Ureter (tissue), 1 donor: ENCODE measurements around the gene TCTN3. TPM values are rescaled to one million over a fixed set of nuclear protein-coding genes. Genes with fewer than 3 reads are reported as not detected.
"Not testable (repeated sequence)": the region's sequence is repeated elsewhere in the genome, so short reads cannot be mapped to it uniquely, and the experiment has no call there.

Source experiments
- DNase-seq: peaks from one replicate; pipeline ENCODE4 v3.0.0-alpha.2; 2020; ENCODE audit warnings: low spot score
- total RNA-seq: library from RNA; stranded (reverse); gene quantifications from one replicate; pipeline ENCODE4 v1.2.4, GENCODE V29; 2023
- donor health status: DM: yes; HTN: yes; CAD: no.

TCTN3 gene, protein sequence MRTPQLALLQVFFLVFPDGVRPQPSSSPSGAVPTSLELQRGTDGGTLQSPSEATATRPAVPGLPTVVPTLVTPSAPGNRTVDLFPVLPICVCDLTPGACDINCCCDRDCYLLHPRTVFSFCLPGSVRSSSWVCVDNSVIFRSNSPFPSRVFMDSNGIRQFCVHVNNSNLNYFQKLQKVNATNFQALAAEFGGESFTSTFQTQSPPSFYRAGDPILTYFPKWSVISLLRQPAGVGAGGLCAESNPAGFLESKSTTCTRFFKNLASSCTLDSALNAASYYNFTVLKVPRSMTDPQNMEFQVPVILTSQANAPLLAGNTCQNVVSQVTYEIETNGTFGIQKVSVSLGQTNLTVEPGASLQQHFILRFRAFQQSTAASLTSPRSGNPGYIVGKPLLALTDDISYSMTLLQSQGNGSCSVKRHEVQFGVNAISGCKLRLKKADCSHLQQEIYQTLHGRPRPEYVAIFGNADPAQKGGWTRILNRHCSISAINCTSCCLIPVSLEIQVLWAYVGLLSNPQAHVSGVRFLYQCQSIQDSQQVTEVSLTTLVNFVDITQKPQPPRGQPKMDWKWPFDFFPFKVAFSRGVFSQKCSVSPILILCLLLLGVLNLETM
- total RNA-seq, result 53.8 TPM

DNA sequence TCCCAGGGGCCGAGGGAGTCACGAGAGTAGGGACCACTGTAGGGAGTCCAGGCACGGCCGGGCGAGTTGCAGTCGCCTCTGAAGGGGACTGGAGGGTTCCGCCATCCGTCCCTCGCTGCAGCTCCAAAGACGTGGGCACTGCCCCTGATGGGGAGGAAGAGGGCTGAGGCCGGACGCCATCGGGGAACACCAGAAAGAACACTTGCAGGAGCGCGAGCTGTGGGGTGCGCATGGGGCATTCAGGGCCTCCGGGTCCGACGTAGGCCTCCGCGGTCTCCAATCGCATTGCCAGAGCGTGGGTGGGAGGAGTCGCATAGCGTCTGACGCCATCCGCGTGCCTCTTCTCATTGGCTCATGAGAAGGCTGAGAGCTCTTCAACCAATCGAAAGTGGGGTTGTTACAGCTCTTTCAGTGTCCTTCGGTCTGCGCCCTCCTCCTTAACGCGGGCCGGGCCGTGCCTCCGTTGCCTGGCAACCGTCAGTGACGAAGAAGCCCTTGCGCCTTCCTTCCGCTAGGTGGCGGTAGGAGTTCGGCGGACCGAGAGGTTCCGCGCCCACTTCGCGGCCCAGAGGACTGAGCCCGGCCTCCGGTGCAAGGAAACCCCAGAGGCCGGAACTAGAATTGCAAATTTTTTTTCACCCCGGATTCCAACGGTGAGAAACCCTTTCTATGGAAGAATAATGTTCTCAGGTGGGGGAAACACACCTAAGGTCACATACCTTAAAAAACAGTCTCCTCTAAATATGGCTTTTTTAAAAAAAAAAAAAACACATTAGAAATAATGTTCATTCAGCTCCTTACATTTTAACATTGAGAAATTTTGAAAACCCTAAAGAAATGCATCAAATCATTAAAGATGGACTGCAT lies at the start of gene TCTN3:
Gene TCTN3 (minus strand): TSS at position 260 of the 867 bp plus-strand sequence. CDS start 28 bp downstream, at position 232.
- DNase-seq, result peak; percentile 97

DNA sequence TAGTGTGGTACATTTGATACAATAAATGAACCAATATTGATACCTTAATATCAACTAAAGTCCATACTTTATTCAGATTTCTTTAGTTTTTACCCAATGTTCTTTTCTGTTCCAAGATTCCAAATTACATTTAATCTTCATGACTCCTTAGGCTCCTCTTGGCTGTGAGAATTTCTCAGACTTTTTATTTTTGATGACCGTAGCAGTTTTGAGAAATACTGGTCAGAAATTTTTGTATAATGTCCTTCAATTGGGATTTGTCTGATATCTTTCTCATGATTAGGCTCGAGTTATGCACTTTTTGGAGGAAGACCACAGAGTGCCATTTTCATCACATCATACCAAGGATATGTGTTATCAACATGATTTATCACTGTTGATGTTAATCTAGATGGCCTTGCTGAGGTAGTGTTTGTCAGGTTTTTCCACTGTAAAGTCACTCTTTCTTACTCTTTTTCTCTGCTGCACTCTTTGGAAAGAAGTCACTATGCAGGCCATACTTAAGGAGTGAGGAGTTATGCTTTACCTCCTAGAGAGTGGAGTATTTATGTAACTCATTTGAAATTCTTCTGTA lies 49.3 kb upstream of the TCTN3 start:
- DNase-seq, result no peak

DNA sequence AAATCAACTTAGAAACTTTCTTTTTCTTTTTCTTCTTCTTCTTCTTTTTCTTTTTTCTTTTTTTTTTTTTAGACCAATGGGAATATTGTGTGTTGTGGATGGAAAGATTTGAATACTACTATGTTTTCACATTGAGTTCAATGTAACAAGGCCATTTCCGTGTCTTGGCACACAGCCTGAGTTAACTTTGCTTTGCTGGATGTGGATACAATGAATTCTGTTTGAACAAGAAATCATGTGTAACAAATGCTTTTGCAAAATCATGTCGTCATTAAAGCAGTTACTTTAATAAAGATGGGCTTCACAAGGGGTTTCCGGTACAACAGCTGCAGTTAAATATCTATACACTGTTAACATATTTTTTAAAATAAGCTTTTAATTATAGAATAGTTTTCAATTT lies 48.8 kb upstream of the TCTN3 start:
- peak; percentile 54 for DNase-seq

DNA sequence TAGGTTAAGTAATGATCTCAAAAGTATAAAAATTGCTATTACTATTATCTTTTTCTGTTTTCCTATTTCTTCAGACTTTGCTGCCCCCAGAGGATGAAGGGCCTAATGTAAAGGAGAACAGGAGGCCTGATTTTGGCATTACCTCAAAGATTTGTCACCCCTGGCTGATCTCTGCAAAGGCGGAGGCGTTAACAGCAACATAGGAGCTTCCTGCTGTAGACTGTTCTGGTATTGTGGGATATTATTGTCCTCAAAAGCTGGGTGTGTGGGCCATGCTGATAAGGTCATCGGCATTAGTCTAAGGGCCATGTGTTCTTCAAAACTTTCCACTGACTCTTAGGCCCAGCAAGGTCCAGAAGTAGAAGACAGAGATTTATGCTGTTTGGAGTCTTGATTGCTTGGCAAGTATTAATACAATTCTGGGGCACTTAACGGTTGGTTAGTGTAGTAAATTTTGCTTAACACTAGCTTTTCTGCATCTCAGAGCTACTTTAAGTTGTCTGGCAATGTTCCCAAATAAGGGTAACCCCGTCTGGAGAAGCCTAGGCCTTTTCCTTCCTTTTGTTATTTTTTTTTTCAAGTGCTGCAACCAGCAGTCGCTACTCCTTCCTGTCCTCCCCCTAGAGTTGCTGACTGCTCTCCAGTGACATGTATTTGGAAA lies 48.2 kb upstream of the TCTN3 start:
- DNase-seq, result no peak

DNA sequence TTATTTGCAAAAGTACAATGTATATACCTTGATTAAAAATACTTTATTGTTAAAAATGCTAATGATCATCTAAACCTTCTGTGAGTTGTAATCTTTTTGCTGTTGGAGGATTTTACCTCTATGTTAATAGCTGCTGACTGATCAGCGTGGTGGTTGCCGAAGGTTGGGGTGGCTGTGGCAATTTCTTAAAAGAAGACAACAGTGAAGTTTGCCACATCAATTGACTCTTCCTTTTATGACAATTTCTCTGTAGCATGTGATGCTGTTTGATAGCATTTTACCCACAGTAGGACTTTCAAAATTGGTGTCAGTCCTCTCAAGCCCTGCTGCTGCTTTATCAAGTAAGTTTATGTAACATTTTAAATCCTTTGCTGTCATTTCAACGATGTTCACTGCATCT lies 45.3 kb upstream of the TCTN3 start:
- no peak for DNase-seq

DNA sequence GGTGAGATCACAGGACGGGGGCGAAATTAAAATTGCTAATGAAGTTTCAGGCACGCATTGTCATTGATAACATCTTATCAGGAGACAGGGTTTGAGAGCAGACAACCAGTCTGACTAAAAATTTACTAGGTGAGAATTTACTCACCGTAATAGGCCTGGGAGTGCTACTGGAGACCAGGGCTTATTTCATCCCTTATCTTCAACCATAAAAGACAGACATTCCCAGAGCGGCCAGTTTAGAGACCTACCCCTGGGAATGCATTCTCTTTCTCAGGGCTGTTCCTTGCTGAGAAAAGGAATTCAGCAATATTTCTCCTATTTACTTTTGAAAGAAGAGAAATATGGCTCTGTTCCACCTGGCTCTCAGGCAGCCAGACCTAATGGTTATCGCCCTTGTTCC lies 39.2 kb upstream of the TCTN3 start:
- not testable (repeated sequence) for DNase-seq

DNA sequence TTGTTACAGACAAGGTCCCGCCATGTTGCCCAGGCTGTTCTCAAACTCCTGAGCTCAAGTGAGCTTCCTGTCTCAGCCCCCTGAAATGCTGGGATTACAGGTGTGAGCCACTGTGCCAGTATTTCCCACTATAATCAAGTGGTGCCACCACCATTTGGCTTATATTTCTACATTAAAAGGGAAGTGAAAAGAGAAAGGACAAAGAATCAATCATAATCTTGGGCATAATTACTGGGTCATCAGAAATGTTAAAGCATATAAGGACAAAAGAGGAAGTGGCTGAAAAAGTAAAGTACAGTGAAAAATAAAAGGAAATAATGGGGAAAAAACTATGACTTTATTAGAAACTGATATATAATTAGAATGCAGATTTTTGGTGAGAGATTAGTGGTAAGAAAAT lies 36.5 kb upstream of the TCTN3 start:
- DNase-seq, result no peak

DNA sequence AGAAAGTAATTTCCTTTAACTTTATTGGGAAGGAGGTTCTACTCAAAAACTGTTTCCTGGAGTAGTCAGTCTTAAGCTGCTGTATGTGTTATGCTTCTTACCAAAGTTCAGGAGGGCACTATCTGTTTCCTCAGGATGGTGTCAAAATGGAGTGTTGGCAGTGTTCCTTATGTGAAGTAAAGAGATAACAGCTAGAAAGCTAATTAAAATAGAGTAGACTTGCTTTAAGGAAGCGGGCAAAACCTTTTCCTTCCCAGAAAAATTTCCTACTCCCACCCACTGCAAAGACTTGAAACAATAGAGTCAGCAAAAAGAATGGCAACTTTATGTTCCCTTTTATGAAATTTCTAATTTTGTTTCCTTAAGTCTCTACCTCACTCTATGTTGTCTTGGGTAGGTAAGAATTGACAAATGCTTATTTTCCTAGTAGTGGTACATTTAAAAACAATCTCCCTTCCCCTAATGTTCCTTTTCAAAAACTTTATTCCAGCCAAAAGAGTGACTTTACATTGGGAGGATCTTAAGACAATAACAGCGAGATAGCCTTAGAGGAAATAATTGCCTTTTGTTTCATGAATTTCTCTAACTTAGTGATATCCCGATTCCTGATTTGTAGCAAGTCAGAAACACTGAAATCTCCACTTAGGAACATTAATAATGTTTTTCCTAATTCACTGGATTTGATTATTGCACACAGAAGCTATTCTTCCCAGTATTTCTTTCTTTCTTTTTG lies 35.8 kb upstream of the TCTN3 start:
- no peak for DNase-seq

DNA sequence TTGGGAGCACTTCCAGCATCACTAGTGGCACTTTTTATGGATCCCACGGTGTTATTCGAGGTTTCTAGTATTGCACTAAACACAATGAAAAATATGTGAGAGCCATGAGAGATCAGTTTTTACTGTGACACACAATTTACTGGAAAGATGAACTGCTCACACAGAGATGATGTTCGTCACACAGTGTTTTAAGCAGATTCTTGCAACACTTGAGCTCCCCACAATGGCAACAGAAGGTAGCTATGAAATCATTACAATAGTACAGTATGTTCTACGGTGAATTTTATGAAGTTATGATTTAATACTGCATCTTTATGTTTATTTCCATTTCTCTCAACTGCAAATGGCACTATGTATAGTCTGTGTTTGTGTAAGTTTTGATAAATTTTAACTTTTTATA lies 34.8 kb upstream of the TCTN3 start:
- DNase-seq, result no peak

DNA sequence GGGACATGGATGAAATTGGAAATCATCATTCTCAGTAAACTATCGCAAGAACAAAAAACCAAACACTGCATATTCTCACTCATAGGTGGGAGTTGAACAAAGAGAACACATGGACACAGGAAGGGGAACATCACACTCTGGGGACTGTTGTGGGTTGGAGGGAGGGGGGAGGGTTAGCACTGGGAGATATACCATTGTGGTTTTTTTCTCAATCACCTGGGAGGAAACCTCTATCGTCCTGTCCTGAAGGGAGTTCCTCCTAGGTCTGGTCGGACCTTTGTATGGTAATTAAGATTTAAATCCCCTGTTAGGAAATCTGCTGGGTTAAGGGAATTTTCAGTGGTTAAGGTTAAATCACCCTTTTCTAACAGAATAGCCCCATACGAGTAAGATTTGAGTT lies 28.8 kb upstream of the TCTN3 start:
- DNase-seq, result not testable (repeated sequence)

DNA sequence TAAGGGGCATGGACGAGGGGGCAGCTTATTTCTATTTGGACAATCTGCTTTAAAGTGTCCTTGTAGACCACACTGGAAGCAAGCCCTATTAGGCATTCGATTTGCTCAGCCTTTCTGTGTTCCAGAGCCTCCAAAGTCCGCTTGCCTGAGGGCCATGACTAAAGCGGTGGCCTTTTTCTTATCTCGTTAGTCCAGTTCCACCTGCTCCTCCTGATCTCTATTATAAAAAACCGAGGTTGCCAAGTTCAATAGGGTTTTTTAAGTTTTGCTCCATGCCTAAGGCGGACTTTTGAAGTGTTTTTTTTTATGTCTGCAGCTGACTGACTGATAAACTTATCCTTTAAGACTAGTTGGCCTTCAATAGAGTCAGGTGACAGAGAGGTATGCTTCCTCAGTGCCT lies 27.0 kb upstream of the TCTN3 start:
- DNase-seq, result not testable (repeated sequence)

DNA sequence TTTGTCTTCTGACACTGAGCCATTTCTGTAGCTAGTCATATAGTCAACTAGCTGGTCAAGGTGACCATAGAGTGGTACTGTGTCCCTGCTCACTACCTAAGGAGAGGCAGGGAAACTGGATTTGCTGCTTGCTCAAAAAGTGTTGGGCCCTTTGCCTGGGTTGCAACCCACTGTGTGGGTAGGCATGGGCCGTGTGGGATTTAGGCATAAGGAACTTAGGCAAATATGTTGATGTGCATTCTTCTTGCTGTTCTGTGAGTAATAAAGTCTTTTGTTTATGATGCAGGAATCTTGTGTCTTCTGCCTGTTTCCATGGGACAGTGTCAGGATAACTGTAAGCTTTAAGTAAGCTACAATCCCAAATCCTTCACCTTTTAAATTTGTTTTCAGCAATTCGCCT lies 23.1 kb upstream of the TCTN3 start:
- DNase-seq, result no peak

DNA sequence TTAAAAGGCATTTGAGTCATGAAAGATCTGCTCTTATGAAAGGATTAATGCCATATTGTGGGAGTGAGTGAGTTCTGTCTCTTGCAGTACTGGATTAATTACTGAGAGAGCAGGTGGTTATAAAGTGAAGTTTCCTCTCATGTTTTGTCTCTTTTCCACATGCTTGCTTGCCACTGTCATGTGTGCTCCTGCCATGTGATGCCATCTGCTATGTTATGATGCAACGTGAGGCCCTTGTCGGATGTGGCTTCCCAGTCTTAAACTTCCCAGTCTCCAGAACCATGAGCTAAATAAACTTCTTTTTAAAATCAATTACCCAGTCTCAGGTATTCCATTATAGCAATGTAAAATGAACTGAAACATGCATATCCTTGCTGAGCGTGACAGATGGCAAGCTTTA lies 22.7 kb upstream of the TCTN3 start:
- DNase-seq, result no peak

DNA sequence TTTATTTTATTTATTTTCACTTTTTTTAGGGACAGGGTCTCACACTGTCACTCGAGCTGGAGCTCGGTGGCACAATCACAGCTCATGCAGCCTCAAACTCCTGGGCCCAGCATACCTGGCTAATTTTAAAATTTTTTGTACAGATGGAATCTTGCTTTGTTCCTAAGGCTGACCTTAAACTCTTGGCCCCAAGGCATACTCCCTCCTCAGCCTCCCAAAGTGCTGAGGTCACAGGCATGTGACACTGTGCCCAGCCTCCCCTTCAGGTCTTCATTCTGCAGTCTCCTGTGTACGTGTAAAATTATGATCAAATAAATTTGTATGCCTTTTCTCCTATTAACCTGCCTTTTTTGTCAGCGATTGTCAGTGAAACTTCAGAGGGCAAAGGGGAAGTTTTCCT lies 17.8 kb upstream of the TCTN3 start:
- no peak for DNase-seq

DNA sequence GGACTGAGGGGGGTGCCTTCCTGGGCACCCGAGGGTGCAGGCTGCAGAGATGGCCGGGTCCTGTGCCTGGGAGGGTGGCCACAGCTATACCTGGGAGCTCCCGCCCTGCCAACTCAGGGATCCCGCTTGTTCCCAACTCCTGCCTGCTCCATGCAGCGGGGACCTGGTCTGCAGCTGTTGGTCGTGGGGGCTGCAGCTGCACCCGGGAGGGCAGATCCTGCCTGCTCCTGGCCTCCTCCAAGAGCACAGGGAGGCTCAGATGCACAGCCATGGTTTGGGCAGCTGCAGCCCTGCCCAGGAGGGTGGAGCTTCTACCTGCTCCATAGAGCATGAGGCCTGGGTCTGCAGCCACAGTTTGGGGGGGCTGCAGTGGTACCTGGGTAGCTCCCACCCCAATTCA lies 13.3 kb upstream of the TCTN3 start:
- no peak for DNase-seq

DNA sequence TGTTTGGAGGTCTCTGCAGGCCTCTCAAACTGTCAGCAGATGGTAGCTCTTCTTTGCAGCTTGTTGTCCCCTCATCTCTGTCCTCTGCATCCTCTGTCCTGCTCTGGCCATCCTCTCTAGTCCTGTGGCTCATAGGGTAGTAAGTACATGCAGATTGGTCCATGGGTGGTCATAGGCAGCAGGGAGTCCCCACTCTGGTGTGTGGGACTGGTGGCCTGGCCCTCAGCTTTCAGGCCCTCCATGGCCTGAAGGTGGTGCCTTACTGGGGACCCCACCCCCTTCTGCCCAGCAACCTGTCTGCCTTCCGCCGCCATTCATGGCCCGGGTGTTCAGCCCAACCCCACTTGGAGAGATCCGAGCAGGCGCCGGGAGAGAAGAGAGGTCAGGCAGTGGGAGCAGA lies 12.8 kb upstream of the TCTN3 start:
- no peak for DNase-seq

DNA sequence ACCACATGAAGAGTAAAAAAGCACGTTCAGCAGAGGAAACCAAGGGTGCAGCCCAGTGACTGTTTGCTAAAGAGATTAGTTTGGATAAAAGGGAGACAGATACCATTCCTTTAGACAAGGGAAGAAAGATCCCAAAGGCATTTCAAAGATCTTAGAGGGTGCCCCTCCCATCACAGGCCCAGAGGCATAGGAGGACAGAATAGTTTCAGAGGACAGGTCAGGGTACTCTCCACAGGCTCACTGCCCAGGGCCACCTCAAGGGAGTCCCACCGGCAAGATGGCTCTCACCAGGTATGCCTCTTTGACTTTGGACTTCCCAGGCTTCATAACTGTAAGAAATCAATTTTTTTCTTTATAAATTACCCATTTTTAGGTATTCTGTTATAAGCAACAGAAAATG lies 4.7 kb upstream of the TCTN3 start:
- DNase-seq, result no peak

DNA sequence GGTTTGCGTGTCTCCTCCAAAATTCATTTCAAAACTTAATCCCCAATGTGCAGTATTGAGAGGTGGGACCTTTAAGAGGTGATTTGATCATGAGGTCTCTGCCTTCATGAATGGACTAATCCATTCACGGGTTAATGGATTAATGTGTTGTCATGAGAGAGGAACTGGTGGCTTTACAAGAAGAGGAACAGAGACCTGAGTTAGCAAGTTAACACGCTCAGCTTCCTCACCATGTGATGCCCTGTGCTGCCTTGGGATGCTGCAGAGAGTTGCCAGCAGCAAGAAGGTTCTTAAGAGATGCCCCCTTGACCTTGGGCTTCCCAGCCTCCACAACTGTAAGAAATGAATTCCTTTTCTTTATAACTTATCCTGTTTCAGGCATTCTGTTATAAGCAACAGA lies 3.7 kb upstream of the TCTN3 start:
- DNase-seq, result no peak

DNA sequence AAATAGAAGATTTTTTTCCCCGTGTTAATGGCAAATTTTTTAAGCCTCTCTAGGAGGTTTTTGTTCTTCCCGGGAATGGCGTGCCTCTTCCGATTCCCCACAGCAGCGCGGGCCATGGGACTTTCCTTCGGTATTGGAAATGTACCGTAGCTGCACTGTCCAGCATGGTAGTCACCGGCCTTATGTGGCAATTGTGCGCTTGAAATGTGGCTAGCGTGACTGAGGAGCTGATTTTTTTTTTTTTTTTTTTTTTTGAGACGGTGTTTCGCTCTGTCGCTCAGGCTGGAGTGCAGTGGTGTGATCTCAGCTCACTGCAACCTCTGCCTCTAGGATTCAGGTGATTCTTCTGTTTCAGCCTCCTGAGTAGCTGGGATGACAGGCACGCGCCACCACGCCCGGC lies 938 bp upstream of the TCTN3 start:
- DNase-seq, result no peak

DNA sequence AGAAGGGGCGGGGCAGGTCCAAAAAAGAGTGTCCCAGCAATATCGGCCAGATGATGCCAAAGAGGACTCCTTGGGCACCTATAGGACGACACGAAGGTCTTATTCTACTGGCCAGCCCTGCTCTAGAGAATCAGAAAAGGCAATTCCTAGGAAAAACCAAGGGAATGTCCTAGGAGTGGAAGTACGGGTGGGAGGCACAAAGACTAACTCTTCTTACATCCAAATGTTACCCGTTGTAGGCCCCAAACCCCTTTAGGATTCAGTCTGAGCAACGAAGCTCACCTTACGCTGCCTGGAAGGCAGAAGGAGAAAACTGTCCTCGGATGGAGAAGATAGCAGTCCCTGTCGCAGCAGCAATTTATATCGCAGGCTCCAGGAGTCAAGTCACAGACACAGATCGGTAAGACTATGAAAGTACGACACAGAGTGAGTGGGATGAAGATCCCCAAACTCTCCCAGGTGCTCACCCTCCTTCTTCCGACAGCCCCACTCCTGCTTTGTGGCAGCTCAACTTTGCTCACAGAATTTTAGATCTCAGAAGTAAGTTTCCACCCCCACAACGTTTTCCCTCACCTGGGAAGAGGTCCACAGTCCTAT lies 558 bp downstream of the TCTN3 start:
- no peak for DNase-seq

DNA sequence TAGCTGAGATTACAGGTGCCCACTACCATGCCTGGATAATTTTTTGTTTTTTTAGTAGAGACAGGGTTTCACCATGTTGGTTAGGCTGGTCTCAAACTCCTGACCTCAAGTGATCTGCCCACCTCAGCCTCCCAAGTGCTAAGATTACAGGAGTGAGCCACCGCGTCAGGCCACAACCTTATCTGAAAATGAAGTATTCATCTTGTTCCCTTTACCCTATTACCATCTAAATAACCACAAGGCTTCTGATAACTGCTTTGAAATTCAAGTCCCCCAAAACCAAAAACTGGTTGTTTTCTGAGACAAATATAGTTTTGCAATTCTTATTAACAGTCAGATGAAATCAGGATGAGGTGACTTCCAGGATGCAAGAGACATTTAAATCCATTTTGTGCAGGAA lies 2.4 kb downstream of the TCTN3 start:
- DNase-seq, result no peak
